K562 (cell line): ENCODE results near the gene UNC119B.

Experiments
- BACH1 ChIP-seq: fragments of 200-800 bp; sonication (Bioruptor generic); IDR thresholded peaks from 2 replicates; pipeline ENCODE4 v1.6.1; 2016; ENCODE audit warnings: missing genetic modification characterization, missing compliant biosample characterization
- DPF2 ChIP-seq: fragments of 450-650 bp; IDR thresholded peaks from 2 replicates; pipeline ENCODE4 v1.6.1; 2016
- ETS2 ChIP-seq: IDR thresholded peaks from 2 replicates; pipeline ENCODE4 v1.6.1; 2016; ENCODE audit warnings: borderline replicate concordance, missing genetic modification characterization, mild to moderate bottlenecking, moderate library complexity, missing compliant biosample characterization; ENCODE audit not compliant: poor library complexity, severe bottlenecking
- FIP1L1 ChIP-seq: fragments of 200-400 bp; formaldehyde crosslinking; IDR thresholded peaks from 2 replicates; pipeline ENCODE4 v1.6.1; 2018; ENCODE audit warnings: mild to moderate bottlenecking, low read depth, low read length; ENCODE audit not compliant: poor library complexity, severe bottlenecking
- KDM5B ChIP-seq: fragments of 200-600 bp; sonication (generic); IDR thresholded peaks from 2 replicates; pipeline ENCODE4 v1.6.1; 2012; ENCODE audit warnings: low read depth, mild to moderate bottlenecking, moderate library complexity, low read length, control low read depth, inconsistent platforms; ENCODE audit not compliant: insufficient replicate concordance
- NFRKB ChIP-seq: fragments of 450-650 bp; IDR thresholded peaks from 2 replicates; pipeline ENCODE4 v1.6.1; 2016; ENCODE audit warnings: low read depth
- TAF1 ChIP-seq: IDR thresholded peaks from 2 replicates; pipeline ENCODE4 v1.6.1; 2011; ENCODE audit warnings: mild to moderate bottlenecking, low read length, moderate library complexity; ENCODE audit not compliant: insufficient read depth, control insufficient read depth, severe bottlenecking; ENCODE audit errors: extremely low read depth
- TBL1XR1 ChIP-seq, 2 experiments: IDR thresholded peaks; 2 replicates each; pipeline ENCODE4 v1.6.1; 2012; ENCODE audit warnings: improper control_type of control experiment in 2 of 2, low read length in 2 of 2, mild to moderate bottlenecking in 1 of 2
- ZNF274 ChIP-seq: IDR thresholded peaks from 2 replicates; pipeline ENCODE4 v1.6.1; 2011; ENCODE audit warnings: low read depth, mild to moderate bottlenecking, low read length, moderate library complexity, borderline replicate concordance
- TF ChIP-seq, protein P1 (sequence below), 2 experiments: fragments of 450-650 bp; formaldehyde crosslinking in 1 of 2; IDR thresholded peaks; 2 replicates each; pipeline versions ENCODE4 v1.4.0 to v1.6.1; 2014 to 2020; ENCODE audit warnings: mild to moderate bottlenecking in 2 of 2, borderline replicate concordance in 1 of 2, low read depth in 1 of 2
- TF ChIP-seq, protein P2 (sequence below): fragments of 450-650 bp; formaldehyde crosslinking; IDR thresholded peaks from 2 replicates; pipeline ENCODE4 v1.4.0; 2022; ENCODE audit warnings: missing genetic modification characterization
- TF ChIP-seq, protein P3 (sequence below): sonication (generic); formaldehyde crosslinking; IDR thresholded peaks from 2 replicates; pipeline ENCODE4 v1.8.0; 2022; ENCODE audit warnings: mild to moderate bottlenecking, missing genetic modification reagents

- no peak for TF ChIP-seq DPF2
- TF ChIP-seq KDM5B, result no peak
- TF ChIP-seq ZNF274, result no peak
- TF ChIP-seq, protein P1, sequence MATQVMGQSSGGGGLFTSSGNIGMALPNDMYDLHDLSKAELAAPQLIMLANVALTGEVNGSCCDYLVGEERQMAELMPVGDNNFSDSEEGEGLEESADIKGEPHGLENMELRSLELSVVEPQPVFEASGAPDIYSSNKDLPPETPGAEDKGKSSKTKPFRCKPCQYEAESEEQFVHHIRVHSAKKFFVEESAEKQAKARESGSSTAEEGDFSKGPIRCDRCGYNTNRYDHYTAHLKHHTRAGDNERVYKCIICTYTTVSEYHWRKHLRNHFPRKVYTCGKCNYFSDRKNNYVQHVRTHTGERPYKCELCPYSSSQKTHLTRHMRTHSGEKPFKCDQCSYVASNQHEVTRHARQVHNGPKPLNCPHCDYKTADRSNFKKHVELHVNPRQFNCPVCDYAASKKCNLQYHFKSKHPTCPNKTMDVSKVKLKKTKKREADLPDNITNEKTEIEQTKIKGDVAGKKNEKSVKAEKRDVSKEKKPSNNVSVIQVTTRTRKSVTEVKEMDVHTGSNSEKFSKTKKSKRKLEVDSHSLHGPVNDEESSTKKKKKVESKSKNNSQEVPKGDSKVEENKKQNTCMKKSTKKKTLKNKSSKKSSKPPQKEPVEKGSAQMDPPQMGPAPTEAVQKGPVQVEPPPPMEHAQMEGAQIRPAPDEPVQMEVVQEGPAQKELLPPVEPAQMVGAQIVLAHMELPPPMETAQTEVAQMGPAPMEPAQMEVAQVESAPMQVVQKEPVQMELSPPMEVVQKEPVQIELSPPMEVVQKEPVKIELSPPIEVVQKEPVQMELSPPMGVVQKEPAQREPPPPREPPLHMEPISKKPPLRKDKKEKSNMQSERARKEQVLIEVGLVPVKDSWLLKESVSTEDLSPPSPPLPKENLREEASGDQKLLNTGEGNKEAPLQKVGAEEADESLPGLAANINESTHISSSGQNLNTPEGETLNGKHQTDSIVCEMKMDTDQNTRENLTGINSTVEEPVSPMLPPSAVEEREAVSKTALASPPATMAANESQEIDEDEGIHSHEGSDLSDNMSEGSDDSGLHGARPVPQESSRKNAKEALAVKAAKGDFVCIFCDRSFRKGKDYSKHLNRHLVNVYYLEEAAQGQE (IDR thresholded peaks at IDR 0.05; ENCODE audit: borderline replicate concordance), result no peak
- TF ChIP-seq, protein P1 (CRISPR knock-in tag; IDR thresholded peaks at IDR 0.05; ENCODE audit: low read depth), result no peak
- no peak for TF ChIP-seq NFRKB
- TF ChIP-seq, protein P2, sequence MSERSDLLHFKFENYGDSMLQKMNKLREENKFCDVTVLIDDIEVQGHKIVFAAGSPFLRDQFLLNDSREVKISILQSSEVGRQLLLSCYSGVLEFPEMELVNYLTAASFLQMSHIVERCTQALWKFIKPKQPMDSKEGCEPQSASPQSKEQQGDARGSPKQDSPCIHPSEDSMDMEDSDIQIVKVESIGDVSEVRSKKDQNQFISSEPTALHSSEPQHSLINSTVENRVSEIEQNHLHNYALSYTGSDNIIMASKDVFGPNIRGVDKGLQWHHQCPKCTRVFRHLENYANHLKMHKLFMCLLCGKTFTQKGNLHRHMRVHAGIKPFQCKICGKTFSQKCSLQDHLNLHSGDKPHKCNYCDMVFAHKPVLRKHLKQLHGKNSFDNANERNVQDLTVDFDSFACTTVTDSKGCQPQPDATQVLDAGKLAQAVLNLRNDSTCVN (CRISPR knock-in tag), result no peak
- TF ChIP-seq TBL1XR1 (IDR thresholded peaks at IDR 0.05; ENCODE audit: low read length in 2 of 2), result no peak
- TF ChIP-seq, protein P3, sequence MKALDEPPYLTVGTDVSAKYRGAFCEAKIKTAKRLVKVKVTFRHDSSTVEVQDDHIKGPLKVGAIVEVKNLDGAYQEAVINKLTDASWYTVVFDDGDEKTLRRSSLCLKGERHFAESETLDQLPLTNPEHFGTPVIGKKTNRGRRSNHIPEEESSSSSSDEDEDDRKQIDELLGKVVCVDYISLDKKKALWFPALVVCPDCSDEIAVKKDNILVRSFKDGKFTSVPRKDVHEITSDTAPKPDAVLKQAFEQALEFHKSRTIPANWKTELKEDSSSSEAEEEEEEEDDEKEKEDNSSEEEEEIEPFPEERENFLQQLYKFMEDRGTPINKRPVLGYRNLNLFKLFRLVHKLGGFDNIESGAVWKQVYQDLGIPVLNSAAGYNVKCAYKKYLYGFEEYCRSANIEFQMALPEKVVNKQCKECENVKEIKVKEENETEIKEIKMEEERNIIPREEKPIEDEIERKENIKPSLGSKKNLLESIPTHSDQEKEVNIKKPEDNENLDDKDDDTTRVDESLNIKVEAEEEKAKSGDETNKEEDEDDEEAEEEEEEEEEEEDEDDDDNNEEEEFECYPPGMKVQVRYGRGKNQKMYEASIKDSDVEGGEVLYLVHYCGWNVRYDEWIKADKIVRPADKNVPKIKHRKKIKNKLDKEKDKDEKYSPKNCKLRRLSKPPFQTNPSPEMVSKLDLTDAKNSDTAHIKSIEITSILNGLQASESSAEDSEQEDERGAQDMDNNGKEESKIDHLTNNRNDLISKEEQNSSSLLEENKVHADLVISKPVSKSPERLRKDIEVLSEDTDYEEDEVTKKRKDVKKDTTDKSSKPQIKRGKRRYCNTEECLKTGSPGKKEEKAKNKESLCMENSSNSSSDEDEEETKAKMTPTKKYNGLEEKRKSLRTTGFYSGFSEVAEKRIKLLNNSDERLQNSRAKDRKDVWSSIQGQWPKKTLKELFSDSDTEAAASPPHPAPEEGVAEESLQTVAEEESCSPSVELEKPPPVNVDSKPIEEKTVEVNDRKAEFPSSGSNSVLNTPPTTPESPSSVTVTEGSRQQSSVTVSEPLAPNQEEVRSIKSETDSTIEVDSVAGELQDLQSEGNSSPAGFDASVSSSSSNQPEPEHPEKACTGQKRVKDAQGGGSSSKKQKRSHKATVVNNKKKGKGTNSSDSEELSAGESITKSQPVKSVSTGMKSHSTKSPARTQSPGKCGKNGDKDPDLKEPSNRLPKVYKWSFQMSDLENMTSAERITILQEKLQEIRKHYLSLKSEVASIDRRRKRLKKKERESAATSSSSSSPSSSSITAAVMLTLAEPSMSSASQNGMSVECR (CRISPR knock-in tag), result no peak
- TF ChIP-seq BACH1 (tag), result no peak
- TF ChIP-seq TAF1, result no peak
- TF ChIP-seq ETS2, result no peak
- TF ChIP-seq FIP1L1, result no peak
These were observed 32.3 kb upstream of the UNC119B start for GRCh38 chr12:120677765-120678473.
